ENCODE measurements around the gene PPP1R3E. TPM values are rescaled to one million over a fixed set of nuclear protein-coding genes. Genes with fewer than 3 reads are reported as not detected.
A peak's percentile ranks its signal among the peaks of the same experiment; 100 is the strongest.

Gene PPP1R3E
- total RNA-seq, 1 donor from 2014 or later = 10.8 TPM

- H3K4me3 Mint-ChIP-seq (ENCODE audit: unreplicated experiment) = no peak overlapping the region
- DNase-seq = no peak
- peaks cover 16% of the 10 kb centered on the region for H3K9me3 Mint-ChIP-seq (ENCODE audit: unreplicated experiment)
- H3K36me3 Mint-ChIP-seq (ENCODE audit: unreplicated experiment) = peaks cover 9% of the 10 kb centered on the region
- H3K27me3 Mint-ChIP-seq (ENCODE audit: unreplicated experiment) = peaks cover 19% of the 10 kb centered on the region
- H3K27ac Mint-ChIP-seq (ENCODE audit: unreplicated experiment) = no peak overlapping the region
- peaks cover 8% of the 10 kb centered on the region for H3K4me1 Mint-ChIP-seq (ENCODE audit: low read depth, unreplicated experiment)
- TF ChIP-seq CTCF (IDR thresholded peaks at IDR 0.05; ENCODE audit: partially characterized antibody, unreplicated experiment) = no peak
These were observed 6.5 kb downstream of the PPP1R3E start for GRCh38 chr14:23296012-23296777.

GRCh38 chr14:23294734-23295561 is 7.7 kb downstream of the PPP1R3E start:
- Mint-ChIP-seq H3K4me3 (ENCODE audit: unreplicated experiment) (peak overlapping the region; percentile 36), H3K9me3 (ENCODE audit: unreplicated experiment) (peaks cover 9% of the 10 kb centered on the region), H3K4me1 (ENCODE audit: low read depth, unreplicated experiment) (peaks cover 5% of the 10 kb centered on the region), H3K27ac (ENCODE audit: unreplicated experiment) (no peak overlapping the region), H3K36me3 (ENCODE audit: unreplicated experiment) (peaks cover 9% of the 10 kb centered on the region), H3K27me3 (ENCODE audit: unreplicated experiment) (peaks cover 15% of the 10 kb centered on the region)
- TF ChIP-seq CTCF (IDR thresholded peaks at IDR 0.05; ENCODE audit: partially characterized antibody, unreplicated experiment) = peak; percentile 93
- peak; percentile 41 for DNase-seq

- no peak for DNase-seq
- no peak for TF ChIP-seq CTCF (IDR thresholded peaks at IDR 0.05; ENCODE audit: partially characterized antibody, unreplicated experiment)
- H3K9me3 Mint-ChIP-seq (ENCODE audit: unreplicated experiment) = peaks cover 4% of the 10 kb centered on the region
- peaks cover 5% of the 10 kb centered on the region for H3K4me1 Mint-ChIP-seq (ENCODE audit: low read depth, unreplicated experiment)
- H3K27ac Mint-ChIP-seq (ENCODE audit: unreplicated experiment) = peak overlapping the region; percentile 97
- no peaks in the 10 kb centered on the region for H3K36me3 Mint-ChIP-seq (ENCODE audit: unreplicated experiment)
- peak overlapping the region; percentile 99 for H3K4me3 Mint-ChIP-seq (ENCODE audit: unreplicated experiment)
- H3K27me3 Mint-ChIP-seq (ENCODE audit: unreplicated experiment) = peaks cover 6% of the 10 kb centered on the region
These were observed 15.7 kb downstream of the PPP1R3E start for GRCh38 chr14:23286902-23287479.

- Mint-ChIP-seq H3K9me3 (ENCODE audit: unreplicated experiment) (peaks cover 3% of the 10 kb centered on the region), H3K4me3 (ENCODE audit: unreplicated experiment) (peak within 1 kb of the TSS; percentile 99), H3K27ac (ENCODE audit: unreplicated experiment) (peak within 1 kb of the TSS; percentile 97), H3K27me3 (ENCODE audit: unreplicated experiment) (peaks cover 6% of the 10 kb centered on the region), H3K4me1 (ENCODE audit: low read depth, unreplicated experiment) (peaks cover 5% of the 10 kb centered on the region), H3K36me3 (ENCODE audit: unreplicated experiment) (no peaks in the 10 kb centered on the region)
- peak; percentile 99 for DNase-seq
- TF ChIP-seq CTCF (IDR thresholded peaks at IDR 0.05; ENCODE audit: partially characterized antibody, unreplicated experiment) = no peak
These were observed 16.4 kb downstream of the PPP1R3E start, which contains the start of gene HOMEZ for GRCh38 chr14:23286020-23286901. HOMEZ (minus strand) TSS chr14:23286132; CDS start chr14:23285952, 180 bp downstream.
